Effector CD8-positive, alpha-beta T cell (primary cell): ENCODE data around the gene LRRC9.
"Not testable (repeated sequence)": the region's sequence is repeated elsewhere in the genome, so short reads cannot be mapped to it uniquely, and the experiment has no call there.

ENCODE experiments used
- DNase-seq: peaks from one replicate; lab custom pipeline; 2025; lab: John Stamatoyannopoulos, UW
- total RNA-seq, 4 experiments: gene quantifications; one replicate each; lab custom pipeline; 2026; lab: John Stamatoyannopoulos, UW

LRRC9 gene
- 0 reads per million in 4 experiments for total RNA-seq

GRCh38 chr14:59919570-59920377, at the start of gene LRRC9:
Gene LRRC9 (plus strand): TSS chr14:59920144.
- peak; percentile 44 for DNase-seq

- DNase-seq, result no peak
Measured at GRCh38 chr14:59870277-59871165, 49.4 kb upstream of the LRRC9 start, which contains the start of gene RTN1. Gene RTN1 (minus strand): TSS chr14:59870776. CDS start chr14:59870630, 146 bp downstream.

GRCh38 chr14:59871166-59871495, 48.8 kb upstream of the LRRC9 start:
- no peak for DNase-seq

- no peak for DNase-seq
Measured at GRCh38 chr14:59882957-59883356, 37.0 kb upstream of the LRRC9 start.

- no peak for DNase-seq
Measured at GRCh38 chr14:59890676-59891075, 29.3 kb upstream of the LRRC9 start.

GRCh38 chr14:59895721-59896120, 24.2 kb upstream of the LRRC9 start:
- no peak for DNase-seq

GRCh38 chr14:59897757-59898383, 22.1 kb upstream of the LRRC9 start:
- no peak for DNase-seq

GRCh38 chr14:59900556-59900955, 19.4 kb upstream of the LRRC9 start:
- no peak for DNase-seq

- DNase-seq, result no peak
Measured at GRCh38 chr14:59904184-59904583, 15.8 kb upstream of the LRRC9 start.

- DNase-seq, result no peak
Measured at GRCh38 chr14:59905188-59905587, 14.8 kb upstream of the LRRC9 start.

- DNase-seq, result no peak
Measured at GRCh38 chr14:59912443-59912842, 7.5 kb upstream of the LRRC9 start.

- no peak for DNase-seq
Measured at GRCh38 chr14:59913187-59913586, 6.8 kb upstream of the LRRC9 start.

GRCh38 chr14:59918824-59919569, 947 bp upstream of the LRRC9 start:
- DNase-seq, result no peak

- no peak for DNase-seq
Measured at GRCh38 chr14:59920378-59920683, 387 bp downstream of the LRRC9 start.

- no peak for DNase-seq
Measured at GRCh38 chr14:59925797-59926196, 5.9 kb downstream of the LRRC9 start.

GRCh38 chr14:59926534-59926933, 6.6 kb downstream of the LRRC9 start:
- DNase-seq, result no peak

GRCh38 chr14:59931237-59931636, 11.3 kb downstream of the LRRC9 start:
- no peak for DNase-seq

GRCh38 chr14:59936145-59936544, 16.2 kb downstream of the LRRC9 start:
- no peak for DNase-seq

GRCh38 chr14:59939828-59940227, 19.9 kb downstream of the LRRC9 start:
- DNase-seq, result no peak

- DNase-seq, result not testable (repeated sequence)
Measured at GRCh38 chr14:59942296-59942862, 22.4 kb downstream of the LRRC9 start.

GRCh38 chr14:59944909-59945308, 25.0 kb downstream of the LRRC9 start:
- no peak for DNase-seq
